Type B pancreatic cell (in vitro differentiated cells): ENCODE data around the gene OR2T6. TPM values are rescaled to one million over a fixed set of nuclear protein-coding genes. Genes with fewer than 3 reads are reported as not detected.

Source experiments
- DNase-seq: peaks from one replicate; pipeline ENCODE4 v3.0.0; 2021; ENCODE audit warnings: mixed read lengths; ENCODE audit not compliant: unreplicated experiment; ENCODE audit errors: extremely low spot score
- H3K27ac Mint-ChIP-seq: 2 replicates; pipeline ENCODE4 v1.8.0; 2021; ENCODE audit warnings: mild to moderate bottlenecking, mixed read lengths
- H3K27me3 Mint-ChIP-seq: 2 replicates; pipeline ENCODE4 v1.8.0; 2021; ENCODE audit warnings: mixed read lengths
- H3K36me3 Mint-ChIP-seq: 2 replicates; pipeline ENCODE4 v1.8.0; 2021; ENCODE audit warnings: mixed read lengths
- H3K4me1 Mint-ChIP-seq: one replicate; pipeline ENCODE4 v1.8.0; 2021; ENCODE audit warnings: mixed read lengths; ENCODE audit not compliant: unreplicated experiment
- H3K4me3 Mint-ChIP-seq: 2 replicates; pipeline ENCODE4 v1.8.0; 2021; ENCODE audit warnings: mild to moderate bottlenecking, mixed read lengths
- H3K9me3 Mint-ChIP-seq: 2 replicates; pipeline ENCODE4 v1.8.0; 2021; ENCODE audit warnings: mixed read lengths
- CTCF ChIP-seq: fragments of 200-600 bp; sonication (generic); conservative IDR thresholded peaks from 2 replicates; pipeline ENCODE4 v1.5.0; 2021; ENCODE audit warnings: antibody characterized with exemption, mild to moderate bottlenecking
- total RNA-seq: library from RNA; stranded (reverse); gene quantifications from 2 replicates; pipeline ENCODE4 v1.2.1, GENCODE V29; 2021; ENCODE audit warnings: low replicate concordance

The OR2T6 gene
- total RNA-seq, 1 donor from 2014 or later: not detected

DNA sequence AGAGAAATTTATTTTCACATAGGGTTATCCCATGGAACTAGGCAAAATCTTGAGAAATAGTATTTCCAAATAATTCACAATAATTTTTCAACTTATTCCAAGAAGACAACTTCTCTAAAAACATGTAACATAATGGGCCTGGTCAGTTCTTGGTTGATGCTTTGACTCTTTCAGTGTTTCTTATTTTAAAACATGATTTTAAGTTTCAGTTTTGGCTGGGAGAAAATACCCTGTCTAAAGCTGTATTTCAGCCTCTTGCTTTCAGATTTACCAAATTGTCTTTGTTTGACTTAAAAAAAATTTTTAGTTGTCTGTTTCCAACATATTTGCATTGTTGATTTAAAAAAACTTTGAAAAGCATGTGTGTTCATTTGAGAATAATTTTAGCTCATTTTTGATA is 8.9 kb upstream of the OR2T6 start:
- TF ChIP-seq CTCF: no peak
- Mint-ChIP-seq H3K36me3 (no peaks in the 10 kb centered on the region), H3K9me3 (peaks cover 9% of the 10 kb centered on the region), H3K27me3 (no peaks in the 10 kb centered on the region), H3K4me3 (no peak overlapping the region), H3K27ac (no peak overlapping the region), H3K4me1 (no peaks in the 10 kb centered on the region)
- DNase-seq: no peak

DNA sequence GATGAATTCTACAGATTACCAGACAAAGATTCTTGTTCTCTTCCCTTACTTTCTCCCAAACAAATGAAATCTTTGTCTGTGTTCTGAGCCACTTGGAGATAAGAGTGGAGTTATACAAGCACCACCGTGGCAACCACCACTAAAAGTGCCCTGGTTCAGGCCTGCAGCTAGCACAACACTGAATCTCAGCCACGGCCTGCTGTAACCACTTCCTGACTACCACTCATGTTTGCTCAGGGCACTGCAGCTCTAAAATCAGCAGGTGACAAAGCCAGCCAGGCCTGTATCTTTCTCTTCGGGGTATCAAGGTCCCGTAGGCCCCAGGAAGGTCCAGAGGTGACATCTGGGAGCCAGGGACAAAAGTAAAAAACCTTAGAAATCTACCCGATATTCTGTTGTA is 3.2 kb upstream of the OR2T6 start:
- Mint-ChIP-seq H3K4me3 (no peak overlapping the region), H3K36me3 (no peaks in the 10 kb centered on the region), H3K4me1 (no peaks in the 10 kb centered on the region)

DNA sequence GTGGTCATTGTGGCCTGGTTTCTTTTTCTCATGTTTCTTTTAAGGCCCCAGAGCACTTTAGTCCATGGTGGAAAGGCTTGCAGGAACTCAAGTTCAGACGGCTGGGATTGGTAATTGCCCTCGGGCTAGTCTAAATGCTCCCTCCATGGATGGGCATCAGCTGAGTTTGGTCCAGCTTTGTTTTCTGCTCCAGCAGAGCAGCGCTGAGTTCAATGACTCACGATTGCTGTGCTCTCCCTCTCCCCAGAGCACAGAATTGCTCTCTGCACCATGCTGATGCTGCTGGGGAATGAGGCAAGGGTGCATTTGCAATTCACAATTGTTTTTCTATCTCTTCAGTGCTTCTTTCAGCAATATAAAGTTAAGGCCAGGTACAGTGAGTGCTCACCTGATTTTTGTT is 1.8 kb upstream of the OR2T6 start:
- H3K27me3 Mint-ChIP-seq: no peaks in the 10 kb centered on the region
- H3K4me3 Mint-ChIP-seq: no peak overlapping the region
- no peak for DNase-seq
- no peaks in the 10 kb centered on the region for H3K4me1 Mint-ChIP-seq
- TF ChIP-seq CTCF: no peak
- H3K9me3 Mint-ChIP-seq: peaks cover 13% of the 10 kb centered on the region
- H3K36me3 Mint-ChIP-seq: no peaks in the 10 kb centered on the region
- no peak overlapping the region for H3K27ac Mint-ChIP-seq

More for the DNA sequence above, 3.2 kb upstream of the OR2T6 start:
- Mint-ChIP-seq H3K27ac (no peak overlapping the region), H3K9me3 (peaks cover 9% of the 10 kb centered on the region), H3K27me3 (no peaks in the 10 kb centered on the region)
- DNase-seq: no peak
- no peak for TF ChIP-seq CTCF

GRCh38 chr1:248376916-248377315 is 1.4 kb downstream of the OR2T6 start:
- Mint-ChIP-seq H3K27ac (no peak overlapping the region), H3K27me3 (no peaks in the 10 kb centered on the region), H3K4me3 (no peak overlapping the region), H3K4me1 (no peaks in the 10 kb centered on the region), H3K36me3 (no peaks in the 10 kb centered on the region), H3K9me3 (peaks cover 15% of the 10 kb centered on the region)
- no peak for TF ChIP-seq CTCF
- DNase-seq: no peak

DNA sequence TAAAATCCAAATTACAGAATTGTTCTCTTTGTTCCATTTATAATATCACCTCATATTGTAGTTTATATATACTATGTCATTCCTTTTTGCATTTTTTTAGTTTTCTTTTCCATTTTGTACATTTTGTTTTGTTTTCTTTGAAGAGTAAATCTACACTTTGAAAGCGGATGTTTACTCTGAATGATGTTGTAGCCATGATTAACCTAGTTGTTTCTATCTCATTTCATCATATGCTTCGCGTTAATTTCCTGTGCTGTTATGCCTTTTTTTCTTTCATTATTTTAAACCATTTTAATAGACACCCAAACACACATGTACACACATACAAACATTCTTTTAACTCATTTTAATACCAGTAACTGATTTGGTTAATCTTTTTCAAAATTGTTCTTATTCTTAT is 5.3 kb downstream of the OR2T6 start:
- no peaks in the 10 kb centered on the region for H3K36me3 Mint-ChIP-seq
- TF ChIP-seq CTCF: no peak
- DNase-seq: no peak
- H3K4me1 Mint-ChIP-seq: no peaks in the 10 kb centered on the region
- no peak overlapping the region for H3K4me3 Mint-ChIP-seq
- H3K27ac Mint-ChIP-seq: no peak overlapping the region
- H3K9me3 Mint-ChIP-seq: peaks cover 14% of the 10 kb centered on the region
- H3K27me3 Mint-ChIP-seq: no peaks in the 10 kb centered on the region

DNA sequence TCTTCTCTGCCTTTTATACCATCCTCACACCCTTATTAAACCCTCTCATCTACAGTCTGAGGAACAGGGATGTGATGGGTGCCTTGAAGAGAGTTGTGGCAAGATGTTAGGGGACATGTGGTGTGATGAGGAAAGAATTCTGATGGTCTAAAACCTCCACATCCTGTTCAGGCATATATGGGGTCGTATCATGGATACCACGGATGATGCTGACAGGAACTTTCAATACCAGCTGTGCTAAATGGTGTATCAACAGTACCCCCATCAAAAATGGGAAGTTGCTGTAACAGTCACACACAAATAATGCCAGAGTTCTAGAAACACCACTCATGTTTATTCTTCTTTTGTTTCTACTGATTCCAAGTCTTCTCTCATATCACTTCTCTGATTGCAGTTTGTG is 12.9 kb downstream of the OR2T6 start:
- H3K36me3 Mint-ChIP-seq: no peaks in the 10 kb centered on the region
- no peak overlapping the region for H3K4me3 Mint-ChIP-seq
- no peaks in the 10 kb centered on the region for H3K27me3 Mint-ChIP-seq
- H3K4me1 Mint-ChIP-seq: no peaks in the 10 kb centered on the region
- TF ChIP-seq CTCF: no peak
- H3K9me3 Mint-ChIP-seq: peaks cover 16% of the 10 kb centered on the region
- no peak overlapping the region for H3K27ac Mint-ChIP-seq
- DNase-seq: no peak
